SK-N-MC (cell line): ENCODE measurements around the gene POLD2.

Experiments used
- EZH2 ChIP-seq: fragments of 200-600 bp; sonication (generic); IDR thresholded peaks from one replicate; pipeline ENCODE4 v1.6.1; 2017; ENCODE audit warnings: antibody characterized with exemption
- POLR2AphosphoS5 ChIP-seq: IDR thresholded peaks from 2 replicates; pipeline ENCODE4 v1.6.1; 2012; ENCODE audit warnings: mild to moderate bottlenecking, low read depth, low read length, borderline replicate concordance

- no peak for TF ChIP-seq EZH2
- TF ChIP-seq POLR2AphosphoS5: no peak; the same call in 1 of the 2 replicates
These were observed 819 bp downstream of the POLD2 start for GRCh38 chr7:44122529-44122928.
